ENCODE results near the gene TPSD1.
"Not testable (repeated sequence)": the region's sequence is repeated elsewhere in the genome, so short reads cannot be mapped to it uniquely, and the experiment has no call there.

Gene TPSD1

DNA sequence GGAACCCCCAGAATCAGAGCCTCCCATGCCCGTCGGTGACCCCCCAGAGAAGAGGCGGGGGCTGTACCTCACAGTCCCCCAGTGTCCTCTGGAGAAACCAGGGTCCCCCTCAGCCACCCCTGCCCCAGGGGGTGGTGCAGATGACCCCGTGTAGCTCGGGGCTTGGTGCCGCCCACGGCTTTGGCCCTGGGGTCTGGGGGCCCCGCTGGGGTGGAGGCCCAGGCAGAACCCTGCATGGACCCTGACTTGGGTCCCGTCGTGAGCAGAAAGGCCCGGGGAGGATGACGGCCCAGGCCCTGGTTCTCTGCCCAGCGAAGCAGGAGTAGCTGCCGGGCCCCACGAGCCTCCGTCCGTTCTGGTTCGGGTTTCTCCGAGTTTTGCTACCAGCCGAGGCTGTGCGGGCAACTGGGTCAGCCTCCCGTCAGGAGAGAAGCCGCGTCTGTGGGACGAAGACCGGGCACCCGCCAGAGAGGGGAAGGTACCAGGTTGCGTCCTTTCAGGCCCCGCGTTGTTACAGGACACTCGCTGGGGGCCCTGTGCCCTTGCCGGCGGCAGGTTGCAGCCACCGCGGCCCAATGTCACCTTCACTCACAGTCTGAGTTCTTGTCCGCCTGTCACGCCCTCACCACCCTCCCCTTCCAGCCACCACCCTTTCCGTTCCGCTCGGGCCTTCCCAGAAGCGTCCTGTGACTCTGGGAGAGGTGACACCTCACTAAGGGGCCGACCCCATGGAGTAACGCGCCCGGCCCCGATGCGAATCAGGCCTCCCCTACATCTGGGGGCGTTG lies 34.8 kb upstream of the TPSD1 start:
- no peak overlapping the region for H3K4me3 ChIP-seq (ENCODE audit: low read depth, low read length)

DNA sequence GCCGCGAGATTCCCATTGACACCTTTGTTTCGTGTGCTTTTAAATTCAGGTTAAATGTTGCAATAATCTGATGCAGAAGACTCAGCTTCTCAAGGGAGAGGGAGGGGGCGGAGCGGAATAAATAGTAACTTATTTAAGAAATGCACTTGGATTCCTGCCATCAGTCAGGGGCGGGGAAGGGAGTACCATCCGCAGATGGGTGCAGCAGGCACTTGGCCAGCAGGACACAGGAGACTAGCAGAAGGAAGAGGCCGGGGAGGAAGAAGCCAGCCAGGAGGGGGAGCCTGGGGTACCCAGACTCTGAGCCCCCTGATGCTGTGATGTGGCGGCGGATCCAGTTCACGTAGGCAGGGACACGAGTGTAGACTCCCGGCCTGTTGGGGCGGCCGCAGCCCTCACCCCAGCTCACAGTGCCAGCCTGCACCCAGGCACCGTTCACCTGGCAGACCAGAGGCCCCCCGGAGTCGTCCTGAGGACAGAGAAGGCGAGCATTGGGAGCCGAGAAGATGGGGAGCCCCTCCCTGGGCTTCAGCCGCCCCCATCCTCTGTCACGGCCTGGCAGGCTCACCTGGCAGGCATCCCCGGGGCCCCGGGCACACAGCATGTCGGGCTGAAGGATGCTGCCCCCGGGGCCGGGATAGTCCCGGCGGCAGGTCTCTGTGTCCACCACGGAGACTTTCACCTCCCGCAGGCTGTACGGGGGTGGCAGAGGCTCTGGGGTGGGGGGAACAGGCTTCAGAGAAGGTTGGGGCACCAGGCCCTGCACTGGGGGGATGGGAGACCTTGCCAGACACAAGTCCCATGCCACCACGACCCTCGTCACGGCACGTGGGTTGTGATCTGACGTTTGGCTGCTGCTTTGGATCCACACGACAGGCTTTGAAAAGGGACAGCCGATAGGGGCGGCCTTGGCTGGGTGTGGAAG lies 34.0 kb upstream of the TPSD1 start:
- H3K4me3 ChIP-seq (ENCODE audit: low read depth, low read length) = no peak overlapping the region

DNA sequence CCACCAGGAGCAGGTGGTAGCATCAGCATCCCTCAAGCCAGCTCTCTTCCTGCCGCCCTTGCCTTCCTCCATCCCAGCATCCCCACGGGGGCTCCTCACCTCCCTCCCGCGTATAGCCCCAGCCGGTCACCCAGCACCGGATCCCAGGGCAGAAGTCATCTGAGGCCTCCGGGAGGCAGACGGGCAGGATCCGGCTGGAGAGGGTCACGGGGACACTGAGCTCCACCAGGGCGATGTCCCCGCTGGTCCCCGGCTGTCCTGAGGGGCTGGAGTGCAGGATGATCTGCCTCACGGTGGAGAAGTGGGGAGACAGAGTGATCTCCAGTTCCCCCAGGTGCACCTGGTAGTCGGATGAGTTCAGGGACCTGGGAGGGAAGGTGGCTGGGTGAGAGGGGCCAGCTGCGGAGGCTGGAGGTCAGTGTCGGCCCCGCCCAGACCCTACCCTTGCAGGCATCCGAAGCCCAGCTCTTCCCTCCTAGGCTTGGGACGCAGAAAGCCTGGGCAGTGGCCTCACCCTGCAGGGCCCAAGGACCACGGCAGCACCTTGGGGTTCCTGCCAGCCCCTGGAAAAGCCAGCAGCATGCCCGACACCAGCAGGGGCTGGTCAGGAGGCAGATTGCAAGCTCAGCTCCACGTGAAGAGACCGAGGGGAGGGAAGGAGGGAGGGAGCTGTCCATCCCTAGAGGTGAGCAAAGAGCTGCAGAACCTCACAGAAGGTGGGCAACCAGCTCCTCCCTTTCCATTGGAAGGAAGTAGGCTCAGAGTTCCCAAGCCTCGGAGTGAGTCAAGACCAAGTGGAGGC lies 33.1 kb upstream of the TPSD1 start:
- no peak overlapping the region for H3K4me3 ChIP-seq (ENCODE audit: low read depth, low read length)

DNA sequence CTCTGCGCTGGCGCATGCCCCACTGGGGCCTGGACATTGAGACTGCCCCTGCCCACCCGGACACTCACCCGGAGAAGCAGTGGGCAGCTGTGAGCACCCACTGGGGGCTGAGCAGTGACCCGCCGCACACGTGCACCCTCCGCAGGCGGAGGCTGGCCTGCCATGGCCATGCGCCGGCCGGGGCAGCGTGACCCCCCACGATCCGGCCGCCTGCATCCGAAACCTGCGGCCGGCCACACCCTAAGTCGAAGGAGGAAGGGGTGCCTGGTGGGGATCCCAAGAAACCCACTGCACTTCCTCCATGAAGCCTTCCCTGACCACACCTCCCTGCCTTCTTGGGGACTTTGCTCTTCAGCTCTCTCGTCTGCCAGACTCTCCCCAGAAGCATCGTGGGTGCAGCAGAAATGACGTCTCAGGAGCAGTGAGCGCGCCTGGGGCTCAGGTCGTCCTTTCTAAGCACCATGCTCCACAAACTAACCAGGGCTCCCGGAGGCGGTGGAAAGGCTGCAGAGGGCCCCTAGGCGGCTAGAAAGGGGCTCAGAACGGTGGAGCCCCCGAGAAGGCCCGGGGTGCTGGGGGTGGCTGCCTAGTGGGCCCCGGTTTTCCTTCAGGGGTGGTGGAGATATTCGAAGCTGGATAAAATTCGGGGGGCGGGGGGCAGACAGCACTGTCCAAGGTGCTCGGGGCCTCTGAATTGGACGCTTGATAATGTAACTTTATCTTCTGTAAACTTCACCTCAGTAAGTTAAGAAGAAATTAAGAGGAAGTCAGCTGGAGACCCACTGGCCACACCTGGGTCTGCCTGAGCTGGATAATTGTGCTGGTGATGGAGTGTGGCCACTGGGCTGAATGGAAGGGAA lies 32.3 kb upstream of the TPSD1 start:
- no peak overlapping the region for H3K4me3 ChIP-seq (ENCODE audit: low read depth, low read length)

DNA sequence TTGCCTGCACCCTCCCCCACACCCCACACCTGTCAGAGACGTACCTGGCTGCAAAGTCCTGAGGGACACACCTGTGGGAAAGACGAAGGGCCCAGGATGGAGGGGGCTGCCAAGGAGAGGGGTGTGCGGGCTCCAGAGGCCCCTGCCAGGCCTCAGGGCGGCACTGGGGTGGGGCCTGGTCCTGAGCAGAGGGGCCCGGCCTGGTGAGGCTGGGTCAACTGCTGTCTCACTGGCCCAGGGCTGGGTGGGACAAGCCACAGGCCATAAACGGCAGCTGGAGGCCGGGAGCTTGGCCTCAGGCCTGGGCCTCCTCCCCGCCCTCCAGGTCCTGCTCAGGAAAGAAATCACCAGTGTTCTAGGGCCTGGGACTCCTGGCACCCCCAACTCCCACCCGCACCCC lies 31.3 kb upstream of the TPSD1 start:
- H3K4me3 ChIP-seq (ENCODE audit: low read depth, low read length) = no peak overlapping the region

DNA sequence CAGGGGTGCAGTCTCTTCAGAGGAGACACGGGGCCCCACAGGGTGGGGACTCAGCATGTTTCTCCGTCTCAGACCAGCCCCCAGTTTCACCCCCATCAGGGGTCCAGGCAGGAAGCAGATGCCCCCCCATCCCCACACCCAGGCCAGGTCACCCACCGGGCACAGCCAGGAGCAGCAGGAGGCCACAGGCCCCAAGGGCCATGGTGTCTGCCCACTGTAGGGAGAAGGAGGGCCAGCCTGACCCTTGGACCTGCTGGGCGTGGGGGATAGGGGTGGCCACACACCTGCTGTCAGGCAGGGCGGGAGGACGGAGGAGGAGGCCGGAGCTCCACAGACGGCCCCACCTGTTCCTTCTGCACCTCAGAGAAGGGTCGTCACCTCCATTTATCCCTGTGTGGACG lies 30.8 kb upstream of the TPSD1 start, which contains the start of gene TPSG1:
Gene TPSG1, minus strand, starts transcription at position 218 of the 401 bp plus-strand sequence. Its CDS starts 16 bp downstream, at position 202.
- no peak within 1 kb of the TSS for H3K4me3 ChIP-seq (ENCODE audit: low read depth, low read length)

DNA sequence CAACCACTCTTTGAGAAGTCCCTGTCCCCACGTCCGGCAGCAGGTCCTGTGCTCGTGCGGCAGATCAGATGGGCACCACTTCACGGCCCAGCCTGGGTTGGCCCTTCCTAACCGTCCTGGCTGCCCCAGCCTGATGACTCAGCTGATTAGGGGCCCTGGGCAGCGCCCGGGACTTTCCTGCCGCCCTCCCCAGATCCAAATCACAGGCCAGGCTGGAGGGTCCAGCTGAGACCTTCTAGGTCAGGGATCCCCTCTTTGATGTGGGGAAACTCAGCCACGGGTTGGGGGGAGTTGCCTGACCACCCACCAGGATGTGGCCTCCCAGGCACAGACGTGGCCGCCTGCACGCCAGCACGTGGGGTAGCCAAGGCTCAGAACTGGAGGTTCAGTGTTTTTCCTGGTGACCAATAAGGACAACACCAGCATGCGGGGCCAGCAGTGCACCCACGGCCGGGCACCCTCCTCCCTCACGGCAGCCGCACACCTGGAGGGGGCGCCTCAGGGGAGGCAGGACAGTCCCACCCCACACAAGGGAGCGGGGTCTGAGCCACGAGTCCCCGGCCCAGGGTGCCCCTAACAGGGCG lies 30.0 kb upstream of the TPSD1 start:
- H3K4me3 ChIP-seq (ENCODE audit: low read depth, low read length) = not testable (repeated sequence)

DNA sequence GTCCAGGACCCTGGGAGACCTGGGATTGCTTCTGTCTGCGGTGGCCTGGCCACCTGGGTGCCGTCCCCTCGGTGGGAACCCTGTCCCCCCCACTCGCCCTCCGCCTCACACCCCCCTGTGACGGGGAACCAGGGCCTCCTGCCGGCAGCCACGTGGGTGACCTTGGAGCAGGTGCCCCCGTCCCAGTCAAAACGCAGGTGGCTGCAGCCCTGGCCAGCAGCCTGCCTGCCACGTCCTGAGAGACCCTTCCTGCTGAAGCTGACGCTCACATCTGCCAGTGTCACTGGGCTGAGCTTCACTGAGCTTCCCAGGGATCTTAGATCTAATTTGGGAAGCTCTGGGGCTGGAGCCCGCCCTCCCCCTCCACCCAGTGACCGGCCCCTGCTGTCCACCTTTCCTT lies 29.2 kb upstream of the TPSD1 start:
- not testable (repeated sequence) for H3K4me3 ChIP-seq (ENCODE audit: low read depth, low read length)

DNA sequence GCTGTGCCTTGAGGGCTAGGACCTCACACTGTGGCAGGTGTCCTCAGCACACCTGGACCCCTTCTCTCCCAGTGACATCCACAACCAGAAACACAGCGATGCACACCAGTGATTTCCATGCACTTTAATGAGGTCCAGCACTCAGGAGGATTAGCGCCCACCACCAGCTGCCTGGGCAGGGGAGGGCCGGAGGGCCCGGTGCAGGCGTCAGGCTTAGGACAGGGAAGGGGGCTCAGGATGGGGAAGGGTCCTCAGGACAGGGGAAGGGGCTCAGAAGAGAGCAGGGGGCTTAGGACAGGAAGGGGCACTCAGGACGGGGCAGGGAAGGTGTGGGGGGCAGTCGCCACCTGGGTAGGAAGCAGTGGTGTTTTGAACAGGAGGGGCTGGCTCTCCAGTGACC lies 27.6 kb upstream of the TPSD1 start:
- not testable (repeated sequence) for H3K4me3 ChIP-seq (ENCODE audit: low read depth, low read length)

DNA sequence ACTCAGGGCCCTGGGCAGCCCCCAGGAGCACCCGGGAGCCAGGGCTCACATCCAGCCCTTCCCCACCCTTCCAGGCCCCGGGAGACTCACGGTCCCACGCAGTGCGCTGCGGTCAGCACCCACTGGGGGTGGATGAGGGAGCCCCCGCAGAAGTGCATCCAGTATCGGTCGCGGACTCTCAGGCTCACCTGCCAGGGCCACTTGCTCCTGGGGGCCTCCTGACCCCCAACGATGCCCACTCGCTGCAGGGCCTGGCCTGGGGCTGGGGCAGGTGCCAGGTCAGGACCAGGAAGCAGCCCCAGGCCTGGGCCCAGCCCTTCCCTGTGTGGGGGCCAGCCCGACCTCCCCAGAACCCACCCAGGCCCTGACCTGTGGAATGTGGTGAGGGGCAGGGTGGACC lies 26.4 kb upstream of the TPSD1 start:
- H3K4me3 ChIP-seq (ENCODE audit: low read depth, low read length) = not testable (repeated sequence)

DNA sequence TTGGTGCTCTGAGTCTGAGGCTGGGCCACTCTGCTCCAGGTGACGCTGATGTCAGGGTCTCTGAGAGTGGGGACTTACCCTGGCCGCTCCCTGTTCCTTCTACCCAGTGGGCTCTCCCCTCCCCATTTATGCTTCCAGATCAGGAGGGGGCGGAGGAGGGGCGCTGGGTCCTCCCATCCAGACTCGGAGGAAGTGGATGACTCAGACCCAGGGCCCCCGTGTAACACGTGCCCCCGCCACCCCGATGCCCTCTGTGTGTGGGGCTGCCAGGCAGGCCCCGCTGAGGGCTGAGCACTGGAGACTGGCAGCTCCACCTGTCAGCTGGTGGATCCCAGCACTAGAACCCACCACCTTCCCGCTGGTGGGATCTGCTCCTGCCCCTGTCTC lies 25.8 kb upstream of the TPSD1 start, which contains the start of gene TPSB2:
Gene TPSB2, minus strand, starts transcription at position 101 of the 387 bp plus-strand sequence. CDS start 233 bp downstream, outside the sequence.
- H3K4me3 ChIP-seq (ENCODE audit: low read depth, low read length) = not testable (repeated sequence)

DNA sequence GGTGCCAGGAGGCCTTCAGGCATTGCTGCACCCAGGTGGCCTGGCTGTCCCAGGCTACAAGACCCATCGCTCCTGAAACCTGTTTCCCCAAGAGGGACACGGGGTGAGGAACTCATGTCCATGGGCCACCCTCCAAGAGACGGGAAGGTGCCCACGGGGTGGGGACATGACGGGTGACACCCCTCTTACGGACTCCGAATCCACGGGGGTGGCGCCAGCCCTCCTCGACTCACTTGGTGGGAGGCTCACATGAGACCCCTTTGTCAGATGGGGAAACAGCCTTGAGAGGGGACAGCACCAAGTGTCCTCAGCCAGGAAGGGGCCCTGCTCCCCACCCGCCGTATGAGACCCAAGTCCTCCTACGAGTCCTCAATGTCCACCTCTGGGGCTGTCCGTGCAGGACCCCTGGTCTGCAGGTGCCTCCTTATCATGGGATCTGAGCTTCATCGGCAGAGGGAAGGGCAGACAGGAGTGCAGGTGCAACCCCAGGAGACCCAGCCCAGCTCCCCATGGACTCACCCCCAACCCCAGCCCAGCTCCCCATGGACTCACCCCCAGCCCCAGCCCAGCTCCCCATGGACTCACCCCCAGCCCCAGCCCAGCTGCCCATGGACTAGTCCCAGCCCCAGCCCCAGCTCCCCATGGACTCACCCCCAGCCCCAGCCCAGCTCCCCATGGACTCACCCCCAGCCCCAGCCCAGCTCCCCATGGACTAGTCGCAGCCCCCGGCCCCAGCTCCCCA lies 25.2 kb upstream of the TPSD1 start:
- H3K4me3 ChIP-seq (ENCODE audit: low read depth, low read length) = not testable (repeated sequence)

DNA sequence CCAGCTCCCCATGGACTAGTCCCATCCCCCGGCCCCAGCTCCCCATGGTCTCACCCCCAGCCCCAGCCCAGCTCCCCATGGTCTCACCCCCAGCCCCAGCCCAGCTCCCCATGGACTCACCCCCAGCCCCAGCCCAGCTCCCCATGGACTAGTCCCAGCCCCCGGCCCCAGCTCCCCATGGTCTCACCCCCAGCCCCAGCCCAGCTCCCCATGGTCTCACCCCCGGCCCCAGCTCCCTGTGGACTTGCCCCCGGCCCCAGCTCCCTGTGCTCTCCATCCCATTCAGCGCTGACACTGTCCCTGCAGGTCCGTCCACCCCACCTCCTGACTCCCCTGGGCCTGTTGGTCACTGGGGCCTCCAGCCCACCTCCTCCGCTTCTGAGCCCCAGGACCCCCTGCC lies 24.6 kb upstream of the TPSD1 start:
- H3K4me3 ChIP-seq (ENCODE audit: low read depth, low read length) = not testable (repeated sequence)

DNA sequence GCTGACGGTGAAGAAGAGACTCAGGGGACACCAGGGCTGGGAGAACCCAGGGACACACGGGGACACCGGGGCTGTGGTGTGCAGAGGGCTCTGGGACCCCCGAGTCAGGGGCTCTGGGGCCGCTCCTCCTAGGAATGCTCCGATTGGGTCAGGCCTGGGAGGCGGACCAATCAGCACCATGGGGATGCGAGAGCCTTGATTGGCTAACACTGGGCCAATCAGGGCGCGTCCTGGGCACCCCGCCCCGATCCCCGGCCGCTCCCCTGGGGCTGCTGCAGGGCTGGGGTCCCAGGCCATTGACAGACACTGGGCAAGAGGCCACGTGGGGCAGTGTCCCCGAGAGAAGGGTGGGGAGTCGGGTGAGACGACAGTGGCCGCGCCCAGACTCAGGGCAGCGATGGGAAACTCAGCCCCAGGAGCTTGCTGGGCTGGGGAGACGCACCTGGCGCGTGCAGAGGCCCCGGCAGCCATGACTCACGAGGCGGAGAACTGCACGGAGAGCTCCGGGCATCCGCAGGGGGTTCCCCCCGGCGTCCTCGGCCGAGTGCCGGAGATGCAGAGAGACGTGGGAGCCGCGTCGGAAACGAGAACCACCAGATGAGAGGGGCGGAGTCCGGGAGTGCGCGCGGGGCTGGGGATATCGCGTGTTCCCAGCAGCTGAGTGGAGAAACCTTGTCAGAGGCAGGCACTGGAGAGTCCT lies 23.7 kb upstream of the TPSD1 start:
- H3K4me3 ChIP-seq (ENCODE audit: low read depth, low read length) = not testable (repeated sequence)

DNA sequence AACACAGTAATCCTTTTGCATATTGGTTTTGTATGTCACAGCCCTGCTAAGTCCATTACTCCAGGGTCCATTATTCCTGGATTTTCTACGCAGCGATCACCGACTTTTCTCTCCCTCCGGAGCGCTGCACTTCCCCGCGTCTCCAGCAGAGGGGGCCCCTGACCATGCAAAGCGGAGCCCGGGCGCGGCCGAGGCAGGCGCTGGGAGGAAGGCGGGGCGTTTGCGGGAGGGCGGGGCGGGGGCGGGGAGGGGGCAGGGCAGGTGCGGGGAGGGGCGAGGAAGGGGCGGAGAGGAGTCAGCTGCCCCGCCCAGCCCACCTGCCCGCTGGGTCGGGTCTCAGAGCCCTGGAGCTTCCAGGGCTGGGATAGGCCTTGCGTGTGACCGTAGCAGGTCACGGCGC lies 19.2 kb upstream of the TPSD1 start:
- H3K4me3 ChIP-seq (ENCODE audit: low read depth, low read length) = not testable (repeated sequence)

DNA sequence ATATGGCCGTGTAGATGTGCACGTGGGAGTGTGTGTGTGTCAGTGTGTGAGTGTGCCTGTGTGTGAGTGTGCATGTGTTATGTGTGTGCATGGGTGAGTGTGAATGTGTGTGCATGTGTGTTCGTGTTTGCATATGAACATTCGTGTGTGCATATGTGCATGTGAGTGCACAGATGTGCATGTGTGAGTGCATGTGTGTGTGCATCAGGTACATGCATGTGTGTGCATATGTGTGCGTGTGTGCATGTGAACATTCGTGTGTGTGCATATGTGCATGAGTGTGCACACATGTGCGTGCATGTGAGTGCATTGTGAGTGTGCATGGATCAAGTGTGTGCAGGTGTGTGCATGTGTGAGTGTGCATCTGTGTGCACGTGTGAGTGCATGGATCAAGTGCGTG lies 17.9 kb upstream of the TPSD1 start:
- no peak overlapping the region for H3K4me3 ChIP-seq (ENCODE audit: low read depth, low read length)

DNA sequence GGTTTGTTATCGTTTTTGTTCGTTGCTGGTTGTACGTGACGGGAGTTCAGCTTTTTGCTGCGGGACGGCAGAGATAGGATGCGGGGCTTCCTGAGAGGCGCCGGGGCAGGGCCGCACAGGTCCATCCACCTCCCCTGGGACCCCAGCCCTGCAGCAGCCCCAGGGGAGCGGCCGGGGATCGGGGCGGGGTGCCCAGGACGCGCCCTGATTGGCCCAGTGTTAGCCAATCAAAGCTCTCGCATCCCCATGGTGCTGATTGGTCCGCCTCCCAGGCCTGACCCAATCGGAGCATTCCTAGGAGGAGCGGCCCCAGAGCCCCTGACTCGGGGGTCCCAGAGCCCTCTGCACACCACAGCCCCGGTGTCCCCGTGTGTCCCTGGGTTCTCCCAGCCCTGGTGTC lies 17.0 kb upstream of the TPSD1 start:
- not testable (repeated sequence) for H3K4me3 ChIP-seq (ENCODE audit: low read depth, low read length)

DNA sequence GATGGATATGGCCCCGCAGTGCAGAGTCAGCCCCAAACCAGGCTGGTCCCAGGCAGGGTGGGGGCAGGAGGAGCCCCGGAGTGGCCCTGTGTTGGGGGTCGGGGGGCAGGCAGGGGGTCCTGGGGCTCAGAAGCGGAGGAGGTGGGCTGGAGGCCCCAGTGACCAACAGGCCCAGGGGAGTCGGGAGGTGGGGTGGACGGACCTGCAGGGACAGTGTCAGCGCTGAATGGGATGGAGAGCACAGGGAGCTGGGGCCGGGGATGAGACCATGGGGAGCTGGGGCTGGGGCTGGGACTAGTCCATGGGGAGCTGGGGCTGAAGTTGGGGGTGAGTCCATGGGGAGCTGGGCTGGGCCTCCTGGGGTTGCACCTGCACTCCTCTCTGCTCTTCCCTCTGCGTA lies 16.3 kb upstream of the TPSD1 start:
- not testable (repeated sequence) for H3K4me3 ChIP-seq (ENCODE audit: low read depth, low read length)

DNA sequence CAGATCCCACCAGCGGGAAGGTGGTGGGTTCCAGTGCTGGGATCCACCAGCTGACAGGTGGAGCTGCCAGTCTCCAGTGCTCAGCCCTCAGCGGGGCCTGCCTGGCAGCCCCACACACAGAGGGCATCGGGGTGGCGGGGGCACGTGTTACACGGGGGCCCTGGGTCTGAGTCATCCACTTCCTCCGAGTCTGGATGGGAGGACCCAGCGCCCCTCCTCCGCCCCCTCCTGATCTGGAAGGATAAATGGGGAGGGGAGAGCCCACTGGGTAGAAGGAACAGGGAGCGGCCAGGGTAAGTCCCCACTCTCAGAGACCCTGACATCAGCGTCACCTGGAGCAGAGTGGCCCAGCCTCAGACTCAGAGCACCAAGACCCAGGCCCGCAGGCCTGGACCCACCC lies 15.4 kb upstream of the TPSD1 start, which contains the start of gene TPSAB1:
Gene TPSAB1, plus strand, starts transcription at position 270 of the 400 bp plus-strand sequence. CDS start 234 bp downstream, outside the sequence.
- H3K4me3 ChIP-seq (ENCODE audit: low read depth, low read length) = not testable (repeated sequence)
